ENCODE measurements around the gene LRRN2.
"Not testable (repeated sequence)": the region's sequence is repeated elsewhere in the genome, so short reads cannot be mapped to it uniquely, and the experiment has no call there.

The LRRN2 gene

GRCh38 chr1:204711947-204712701 is 26.6 kb upstream of the LRRN2 start:
- DNase-seq: no peak

- no peak for DNase-seq
These were observed 25.8 kb upstream of the LRRN2 start for GRCh38 chr1:204711103-204711946.

GRCh38 chr1:204709960-204710912 is 24.7 kb upstream of the LRRN2 start:
- no peak for DNase-seq

GRCh38 chr1:204709021-204709420 is 23.5 kb upstream of the LRRN2 start:
- no peak for DNase-seq

- no peak for DNase-seq
These were observed 21.4 kb upstream of the LRRN2 start for GRCh38 chr1:204706838-204707509.

GRCh38 chr1:204705888-204706837 is 20.6 kb upstream of the LRRN2 start:
- DNase-seq: no peak

GRCh38 chr1:204705493-204705811 is 19.9 kb upstream of the LRRN2 start:
- DNase-seq: no peak

- no peak for DNase-seq
These were observed 19.4 kb upstream of the LRRN2 start for GRCh38 chr1:204704794-204705492.

- no peak for DNase-seq
These were observed 18.5 kb upstream of the LRRN2 start for GRCh38 chr1:204703826-204704612.

- no peak for DNase-seq
These were observed 17.7 kb upstream of the LRRN2 start for GRCh38 chr1:204703268-204703664.

GRCh38 chr1:204702552-204703267 is 17.2 kb upstream of the LRRN2 start:
- no peak for DNase-seq

GRCh38 chr1:204701229-204701628 is 15.7 kb upstream of the LRRN2 start:
- no peak for DNase-seq

GRCh38 chr1:204697893-204698292 is 12.4 kb upstream of the LRRN2 start:
- DNase-seq: no peak

GRCh38 chr1:204696606-204697005 is 11.1 kb upstream of the LRRN2 start:
- DNase-seq: no peak

GRCh38 chr1:204695692-204696091 is 10.2 kb upstream of the LRRN2 start:
- no peak for DNase-seq

- no peak for DNase-seq
These were observed 8.6 kb upstream of the LRRN2 start for GRCh38 chr1:204694145-204694544.

- DNase-seq: no peak
These were observed 7.4 kb upstream of the LRRN2 start for GRCh38 chr1:204692841-204693356.

GRCh38 chr1:204692325-204692840 is 6.8 kb upstream of the LRRN2 start:
- DNase-seq: no peak

- DNase-seq: not testable (repeated sequence)
These were observed 5.8 kb upstream of the LRRN2 start for GRCh38 chr1:204691328-204691730.
